GM21576 (cell line): ENCODE measurements around the gene ZNF423.

Source experiments
- ATAC-seq: cut with Tn5 transposase; IDR thresholded peaks from one replicate; pipeline ENCODE4 v1.9.1; 2021; ENCODE audit warnings: mild to moderate bottlenecking, moderate library complexity; ENCODE audit not compliant: unreplicated experiment

Gene ZNF423

GRCh38 chr16:49502136-49502881 is 353.6 kb downstream of the ZNF423 start:
- ATAC-seq: no peak

DNA sequence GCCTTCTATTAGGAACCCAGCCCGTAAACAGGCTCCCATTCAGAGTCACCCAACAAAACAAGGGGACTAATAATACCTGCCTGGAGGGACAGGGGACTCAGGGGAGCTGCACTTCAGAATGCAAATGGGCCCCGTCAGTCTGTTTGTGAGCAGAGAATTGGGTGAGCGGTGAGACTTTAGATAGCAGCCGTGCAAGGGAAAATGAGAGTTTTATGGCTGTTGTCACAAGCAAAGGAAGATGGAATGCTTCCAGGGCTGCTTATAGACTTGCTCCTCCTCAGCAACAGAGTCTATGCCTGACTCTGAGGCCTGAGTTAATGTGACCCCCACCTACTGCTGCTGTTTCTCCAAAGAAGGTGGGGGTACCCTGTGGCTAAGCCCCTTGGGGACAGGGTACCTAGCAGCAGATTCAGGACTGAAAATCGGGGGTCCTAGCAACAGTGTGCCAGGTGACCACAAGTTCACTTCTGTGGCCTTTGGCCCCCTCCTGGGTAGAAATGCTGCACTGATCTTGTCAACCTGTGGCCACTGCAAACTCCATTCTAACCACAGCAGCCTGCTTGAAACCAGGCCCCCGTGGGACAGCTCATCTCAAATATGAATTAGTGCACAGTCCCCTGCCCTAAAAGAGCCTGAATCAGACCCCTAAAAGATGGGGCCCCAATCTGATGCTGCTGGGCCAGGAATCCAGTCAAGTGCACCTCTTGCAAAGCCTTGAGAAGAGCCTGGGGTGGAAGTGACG is 355.9 kb downstream of the ZNF423 start:
- no peak for ATAC-seq

DNA sequence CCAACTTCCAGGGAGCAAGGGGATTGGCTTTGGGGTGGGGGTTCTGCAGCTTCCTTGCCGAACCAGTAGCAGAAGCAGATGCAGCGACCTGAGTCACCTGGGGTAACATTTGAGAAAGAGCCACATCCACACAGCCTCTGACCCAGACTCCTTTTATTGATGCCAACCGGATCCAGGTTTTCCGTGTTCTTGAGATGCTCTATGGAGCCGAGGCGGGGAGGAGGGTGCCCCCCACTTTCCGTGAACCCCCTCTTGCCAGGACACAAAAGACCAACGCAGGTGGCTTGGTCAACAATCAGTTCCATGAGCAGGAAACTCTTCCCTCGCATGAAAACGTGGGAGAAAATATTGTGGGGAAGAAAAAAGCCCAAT is 356.5 kb downstream of the ZNF423 start:
- no peak for ATAC-seq

DNA sequence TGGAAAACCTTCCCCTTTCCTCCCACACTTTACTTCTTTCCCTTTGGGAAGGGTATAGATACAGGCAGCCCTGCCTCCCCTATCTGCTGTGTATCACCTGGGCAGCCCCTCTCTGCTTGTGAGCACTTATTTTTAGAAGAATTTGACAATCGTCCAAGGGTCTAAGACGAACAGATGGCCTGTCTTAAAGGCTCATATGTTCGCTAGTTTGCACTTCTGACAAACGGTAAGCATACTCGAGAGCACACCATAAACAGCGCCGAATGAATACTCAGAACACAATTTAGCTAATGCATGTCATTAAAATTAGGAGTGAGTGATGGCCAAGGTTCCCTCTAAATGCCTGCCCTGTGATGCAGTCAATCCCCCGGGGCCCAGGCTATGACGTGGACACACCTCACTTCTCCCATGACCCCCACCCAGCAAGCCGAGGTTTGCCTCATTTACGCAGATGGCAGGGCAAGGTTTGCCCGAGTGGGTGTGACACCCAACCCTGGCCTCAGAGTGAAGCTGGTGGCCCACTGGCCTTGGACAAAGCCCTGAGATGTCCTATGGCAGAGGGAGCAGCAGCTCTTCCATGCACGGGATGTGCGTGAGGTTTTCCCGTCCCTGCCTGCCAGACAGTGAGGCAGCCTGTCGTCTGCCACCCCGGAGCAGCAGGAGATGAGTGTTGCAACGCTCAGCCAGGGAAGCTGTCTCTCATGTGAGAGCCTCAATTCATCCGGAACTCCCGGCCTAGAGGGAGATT is 357.1 kb downstream of the ZNF423 start:
- no peak for ATAC-seq

DNA sequence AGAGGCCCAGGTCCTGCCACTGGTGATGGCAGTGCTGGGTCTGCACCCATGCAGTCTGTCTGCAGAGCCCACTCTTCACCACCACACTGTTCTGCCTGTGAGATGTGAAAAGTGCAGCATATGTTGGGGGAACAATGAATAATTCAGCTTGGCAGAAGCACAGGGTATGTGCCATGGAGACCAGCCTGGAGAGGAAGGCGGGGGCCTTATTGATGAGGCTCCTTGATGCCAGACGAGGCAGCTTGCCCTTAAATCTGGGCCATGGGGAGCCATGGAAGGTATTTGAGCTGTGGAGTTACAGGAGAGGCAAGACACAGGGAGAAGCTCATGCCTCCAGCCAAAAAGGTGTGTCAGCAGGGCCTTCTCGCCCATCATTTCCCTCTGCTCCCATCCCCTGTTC is 357.6 kb downstream of the ZNF423 start:
- no peak for ATAC-seq

DNA sequence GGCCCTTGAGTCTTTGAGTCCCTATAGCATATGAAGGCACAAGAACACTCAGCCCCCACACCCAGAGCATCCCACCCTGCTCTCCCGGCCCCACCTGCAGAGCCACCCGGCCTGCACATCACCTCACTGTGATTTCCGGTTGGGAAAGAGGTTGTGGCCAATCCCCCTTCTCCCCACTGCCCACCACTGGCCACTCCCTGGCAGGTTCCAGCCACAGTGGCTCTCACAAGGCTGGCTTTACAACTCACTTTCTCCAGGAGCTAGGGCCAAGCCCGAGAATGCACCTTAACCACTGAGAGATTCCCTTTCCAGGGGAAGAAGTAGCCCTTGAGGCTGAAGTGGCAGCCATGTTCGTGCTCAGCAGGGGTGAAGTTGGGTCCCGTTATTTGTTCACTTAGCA is 358.4 kb downstream of the ZNF423 start:
- ATAC-seq: no peak

GRCh38 chr16:49496656-49497055 is 359.3 kb downstream of the ZNF423 start:
- no peak for ATAC-seq

GRCh38 chr16:49495596-49496355 is 360.1 kb downstream of the ZNF423 start:
- no peak for ATAC-seq

DNA sequence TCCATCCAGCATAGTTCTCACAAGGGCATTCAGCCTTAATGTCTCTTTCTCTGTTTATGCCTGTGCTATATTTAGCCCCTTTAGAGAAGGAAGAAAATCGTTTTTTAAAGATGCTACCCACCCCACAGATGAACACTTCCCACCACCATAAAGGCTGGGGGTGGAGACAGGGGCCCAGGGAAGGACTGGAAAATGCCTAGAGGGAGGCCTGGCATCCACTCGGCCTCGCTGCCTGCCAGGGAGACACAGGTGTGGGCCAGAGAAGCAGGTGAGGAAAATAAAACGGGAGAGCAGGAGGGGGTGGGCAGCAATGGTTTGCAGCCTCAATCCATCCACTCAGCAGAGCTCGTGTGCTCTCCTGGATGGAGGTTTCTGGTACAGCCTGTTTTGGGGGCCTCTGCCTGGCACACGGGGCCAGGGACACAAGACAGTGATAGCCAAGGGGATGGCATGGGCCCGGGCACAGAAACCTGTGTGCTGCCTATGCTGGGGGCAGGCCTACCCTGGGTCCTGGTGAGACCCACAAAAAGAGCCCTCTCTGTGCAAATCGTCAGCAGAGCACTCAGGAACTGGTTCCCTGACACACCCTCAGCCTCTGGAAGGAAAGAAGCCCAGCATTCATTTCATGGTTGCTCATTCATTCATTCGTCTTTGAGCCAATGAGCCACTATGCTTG is 360.9 kb downstream of the ZNF423 start:
- no peak for ATAC-seq

- no peak for ATAC-seq
These were observed 361.4 kb downstream of the ZNF423 start for GRCh38 chr16:49494474-49494873.

DNA sequence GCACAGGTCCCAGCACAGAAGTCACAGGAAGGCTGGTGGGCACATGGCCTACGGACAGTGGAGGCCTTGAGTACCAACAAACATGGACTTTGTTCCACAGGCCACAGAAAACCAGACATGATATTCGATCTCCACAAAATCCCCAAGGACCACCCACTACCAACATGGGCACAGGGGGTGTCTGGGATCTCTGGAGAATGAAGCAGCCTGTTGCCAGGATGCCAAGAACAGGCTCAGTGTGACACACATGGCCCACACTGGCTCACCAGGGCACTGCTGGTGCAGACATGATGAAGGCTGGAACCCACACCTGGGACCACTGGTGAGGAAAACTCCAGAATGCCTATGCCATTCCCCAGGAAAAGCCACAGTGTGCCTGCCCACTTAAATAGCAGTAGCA is 362.1 kb downstream of the ZNF423 start:
- ATAC-seq: no peak

DNA sequence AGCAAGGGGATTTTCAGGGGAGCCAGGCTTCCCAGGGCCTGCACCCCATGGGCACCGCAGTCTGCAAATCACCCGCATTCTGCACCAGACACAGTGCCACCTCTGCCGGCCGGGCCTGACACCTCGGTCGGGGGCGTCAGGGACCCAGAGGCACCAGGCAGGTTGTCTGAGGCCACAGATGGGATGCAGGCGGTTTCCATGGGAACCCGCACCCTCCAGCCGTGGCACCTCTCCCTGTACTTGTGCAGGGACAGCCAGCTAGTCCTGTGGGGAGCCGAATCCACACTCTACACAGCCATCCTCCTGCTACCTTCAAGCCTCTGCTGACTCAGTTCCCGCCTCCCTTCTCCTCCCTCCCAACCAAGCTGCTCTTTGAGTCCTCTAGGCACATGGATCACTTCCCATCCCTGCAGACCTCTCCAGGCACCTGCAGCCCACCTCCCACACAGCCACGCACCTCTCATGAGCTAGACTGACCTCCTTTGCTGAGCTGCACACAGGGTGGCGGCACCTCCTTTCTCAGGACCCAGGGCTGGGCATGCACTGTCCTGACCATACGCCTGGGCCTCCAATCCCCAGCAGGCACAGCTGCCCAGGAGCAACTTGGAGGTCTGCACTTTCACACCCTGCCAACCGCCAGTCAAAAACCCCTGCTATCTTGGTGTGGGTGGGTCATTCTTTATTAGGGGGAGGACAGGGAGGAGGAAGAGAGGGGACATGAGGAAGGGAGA is 362.9 kb downstream of the ZNF423 start:
- ATAC-seq: no peak

- no peak for ATAC-seq
These were observed 363.8 kb downstream of the ZNF423 start for GRCh38 chr16:49491771-49492761.

DNA sequence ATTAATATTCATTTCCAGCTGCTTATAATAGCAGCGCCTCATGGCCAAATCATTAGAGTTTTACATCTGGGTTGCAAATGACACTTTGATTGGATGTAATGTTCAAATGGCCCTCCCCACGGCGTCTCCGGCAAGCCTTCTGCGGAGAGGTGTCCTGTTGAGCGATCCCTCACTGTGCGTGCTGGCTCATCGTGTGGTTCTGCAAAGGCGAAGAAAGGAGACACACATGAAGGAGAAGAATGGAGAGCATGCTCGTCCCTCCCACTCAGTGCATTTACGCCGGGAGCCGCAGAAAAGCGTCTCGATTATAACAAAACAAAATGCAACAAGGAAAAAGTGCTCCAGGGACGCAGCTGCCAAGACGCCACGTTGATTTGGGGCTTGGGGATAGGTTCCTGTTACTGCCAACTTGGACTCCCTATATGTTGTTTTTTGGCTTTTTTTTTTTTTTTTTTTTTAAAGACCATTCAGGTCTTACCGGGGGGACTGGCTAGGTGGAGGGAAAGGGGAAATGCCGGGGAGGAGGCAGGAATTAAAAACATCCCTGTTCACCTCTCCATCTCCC is 364.7 kb downstream of the ZNF423 start:
- ATAC-seq: no peak

DNA sequence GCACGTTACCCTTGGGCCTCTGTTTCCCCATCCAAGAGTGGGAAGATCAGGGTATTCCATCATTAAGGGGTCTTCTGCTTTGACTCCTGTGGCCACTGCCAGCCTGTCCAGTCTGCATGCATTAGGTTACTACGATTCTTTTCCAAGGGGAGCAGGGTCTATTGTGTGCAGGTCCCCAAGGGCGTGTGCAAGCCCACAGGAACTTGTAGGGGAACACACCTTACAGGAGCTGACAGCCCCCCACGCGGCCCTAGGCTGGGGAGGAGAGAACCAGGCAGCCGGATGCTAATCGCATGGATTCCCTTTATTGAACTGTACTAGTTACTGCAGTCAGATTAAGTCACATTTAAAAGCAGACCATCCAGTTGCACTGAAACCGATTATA is 365.6 kb downstream of the ZNF423 start:
- ATAC-seq: no peak

GRCh38 chr16:49489686-49490320 is 366.1 kb downstream of the ZNF423 start:
- no peak for ATAC-seq

DNA sequence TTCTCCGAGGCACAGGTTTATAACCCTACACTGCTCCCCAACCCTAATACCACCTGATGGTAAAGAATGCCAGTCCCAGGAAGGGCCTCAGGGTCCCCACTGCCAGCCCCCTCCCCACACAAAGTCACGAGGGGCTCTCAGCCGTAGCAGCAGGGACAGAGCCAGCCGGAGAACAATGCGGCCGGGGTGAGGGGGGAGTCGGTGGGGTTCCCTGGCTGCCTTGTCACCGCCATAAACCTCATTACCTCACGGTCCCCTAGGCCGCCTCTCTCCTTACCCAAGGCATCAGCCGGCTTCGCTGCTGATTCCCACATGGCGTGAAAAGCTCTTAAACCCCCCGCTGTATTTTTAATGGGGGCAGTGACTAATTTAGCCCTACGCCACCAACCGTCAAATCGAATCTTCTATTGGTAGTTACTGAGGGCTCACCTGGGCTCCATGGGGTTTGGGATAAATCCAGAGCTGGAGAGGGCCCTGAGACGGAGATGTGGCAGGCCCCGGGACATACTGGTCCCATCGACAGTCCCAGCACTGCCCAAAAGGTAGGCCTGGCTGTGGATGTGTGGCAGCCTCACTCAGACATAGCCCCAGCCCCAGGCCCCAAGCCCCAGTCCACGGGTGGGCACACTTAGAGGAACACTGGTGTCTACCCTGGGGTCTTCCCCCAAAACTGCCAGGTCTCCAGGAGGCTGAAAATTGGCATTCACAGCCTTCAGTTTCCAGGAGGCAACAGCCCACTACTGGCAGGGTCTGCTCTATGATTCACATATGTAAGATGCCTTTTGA is 367.0 kb downstream of the ZNF423 start:
- no peak for ATAC-seq
